Peyer's patch (tissue), 4 donors: ENCODE data around the gene U2AF1L4. TPM values are rescaled to one million over a fixed set of nuclear protein-coding genes. Genes with fewer than 3 reads are reported as not detected.

Experiments
- DNase-seq, 3 donors: peaks; one replicate each; pipeline ENCODE4 v3.0.0-alpha.2; 2017 to 2019
- H3K27ac ChIP-seq, 4 donors: fragments of 200-600 bp; sonication (generic); one replicate each; pipeline ENCODE4 v1.5.1; 2016 to 2019
- H3K27me3 ChIP-seq, 2 donors: fragments of 200-600 bp; sonication (generic); one replicate each; pipeline ENCODE4 v1.5.1; 2019
- H3K36me3 ChIP-seq, 3 donors: fragments of 200-600 bp; sonication (generic); one replicate each; pipeline ENCODE4 v1.5.1; 2016 to 2019
- H3K4me1 ChIP-seq, 4 donors: fragments of 200-600 bp; sonication (generic); one replicate each; pipeline ENCODE4 v1.5.1; 2016 to 2019
- H3K4me3 ChIP-seq, 4 donors: fragments of 200-600 bp; sonication (generic); 1 replicate in 3 of 4; 2 replicates in 1 of 4; pipeline ENCODE4 v1.5.1; 2016 to 2019; ENCODE audit warnings: mild to moderate bottlenecking in 1 of 4
- H3K9me3 ChIP-seq, 4 donors: fragments of 200-600 bp; sonication (generic); one replicate each; pipeline ENCODE4 v1.5.1; 2016 to 2019; ENCODE audit warnings: mild to moderate bottlenecking in 1 of 4
- POLR2A ChIP-seq, 2 donors: fragments of 450-650 bp; IDR thresholded peaks; one replicate each; pipeline ENCODE4 v1.5.1; 2017; ENCODE audit warnings: antibody characterized with exemption in 2 of 2, mild to moderate bottlenecking in 2 of 2, moderate library complexity in 2 of 2
- total RNA-seq, 4 donors: library from RNA; depleted of rRNA; stranded (reverse); fragments of >200 nt; gene quantifications; one replicate each; pipeline ENCODE4 v1.1.0, GENCODE V29; 2016
- TF ChIP-seq, protein P1 (sequence below), 6 experiments: fragments of 450-650 bp in 4 of 6; fragments of 200-600 bp in 2 of 6; sonication (generic) in 1 of 6; IDR thresholded peaks; one replicate each; pipeline ENCODE4 v1.5.1; 2017 to 2019; ENCODE audit warnings: antibody characterized with exemption in 6 of 6, mild to moderate bottlenecking in 3 of 6, moderate library complexity in 1 of 6

Gene U2AF1L4
- total RNA-seq, 4 donors from 2014 or later: 14.5 to 70.5 (median 34.6) TPM

DNA sequence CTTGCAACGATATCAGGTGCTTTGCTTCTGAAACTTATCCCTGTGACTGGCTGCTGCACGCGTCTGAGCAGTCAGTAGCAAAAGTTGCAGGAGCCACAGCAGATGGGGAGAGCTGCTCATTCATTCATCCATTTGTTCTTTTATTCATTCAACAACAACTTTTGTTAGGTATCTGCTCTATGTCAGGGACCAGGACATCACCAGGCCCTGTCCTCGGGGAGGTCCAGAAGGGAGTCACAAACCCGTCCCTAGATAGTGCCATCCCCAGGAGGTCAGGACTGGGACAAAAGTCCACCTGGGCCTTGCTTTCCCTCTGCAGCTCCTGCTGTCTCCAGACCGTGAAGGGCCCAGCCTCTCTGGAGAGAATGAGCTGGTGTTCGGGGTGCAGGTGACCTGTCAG lies 32.7 kb upstream of the U2AF1L4 start:
- no peak overlapping the region for H3K4me3 ChIP-seq
- H3K9me3 ChIP-seq: no peaks in the 10 kb centered on the region
- H3K27ac ChIP-seq: no peak overlapping the region
- DNase-seq: no peak
- no peak for TF ChIP-seq POLR2A (IDR thresholded peaks at IDR 0.05)
- TF ChIP-seq, protein P1, sequence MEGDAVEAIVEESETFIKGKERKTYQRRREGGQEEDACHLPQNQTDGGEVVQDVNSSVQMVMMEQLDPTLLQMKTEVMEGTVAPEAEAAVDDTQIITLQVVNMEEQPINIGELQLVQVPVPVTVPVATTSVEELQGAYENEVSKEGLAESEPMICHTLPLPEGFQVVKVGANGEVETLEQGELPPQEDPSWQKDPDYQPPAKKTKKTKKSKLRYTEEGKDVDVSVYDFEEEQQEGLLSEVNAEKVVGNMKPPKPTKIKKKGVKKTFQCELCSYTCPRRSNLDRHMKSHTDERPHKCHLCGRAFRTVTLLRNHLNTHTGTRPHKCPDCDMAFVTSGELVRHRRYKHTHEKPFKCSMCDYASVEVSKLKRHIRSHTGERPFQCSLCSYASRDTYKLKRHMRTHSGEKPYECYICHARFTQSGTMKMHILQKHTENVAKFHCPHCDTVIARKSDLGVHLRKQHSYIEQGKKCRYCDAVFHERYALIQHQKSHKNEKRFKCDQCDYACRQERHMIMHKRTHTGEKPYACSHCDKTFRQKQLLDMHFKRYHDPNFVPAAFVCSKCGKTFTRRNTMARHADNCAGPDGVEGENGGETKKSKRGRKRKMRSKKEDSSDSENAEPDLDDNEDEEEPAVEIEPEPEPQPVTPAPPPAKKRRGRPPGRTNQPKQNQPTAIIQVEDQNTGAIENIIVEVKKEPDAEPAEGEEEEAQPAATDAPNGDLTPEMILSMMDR (IDR thresholded peaks at IDR 0.05): no peak
- no peaks in the 10 kb centered on the region for H3K27me3 ChIP-seq
- H3K36me3 ChIP-seq: peaks cover 0 to 11% (median 0%) of the 10 kb centered on the region in 3 donors
- peaks cover 0 to 15% (median 5%) of the 10 kb centered on the region in 4 donors for H3K4me1 ChIP-seq

DNA sequence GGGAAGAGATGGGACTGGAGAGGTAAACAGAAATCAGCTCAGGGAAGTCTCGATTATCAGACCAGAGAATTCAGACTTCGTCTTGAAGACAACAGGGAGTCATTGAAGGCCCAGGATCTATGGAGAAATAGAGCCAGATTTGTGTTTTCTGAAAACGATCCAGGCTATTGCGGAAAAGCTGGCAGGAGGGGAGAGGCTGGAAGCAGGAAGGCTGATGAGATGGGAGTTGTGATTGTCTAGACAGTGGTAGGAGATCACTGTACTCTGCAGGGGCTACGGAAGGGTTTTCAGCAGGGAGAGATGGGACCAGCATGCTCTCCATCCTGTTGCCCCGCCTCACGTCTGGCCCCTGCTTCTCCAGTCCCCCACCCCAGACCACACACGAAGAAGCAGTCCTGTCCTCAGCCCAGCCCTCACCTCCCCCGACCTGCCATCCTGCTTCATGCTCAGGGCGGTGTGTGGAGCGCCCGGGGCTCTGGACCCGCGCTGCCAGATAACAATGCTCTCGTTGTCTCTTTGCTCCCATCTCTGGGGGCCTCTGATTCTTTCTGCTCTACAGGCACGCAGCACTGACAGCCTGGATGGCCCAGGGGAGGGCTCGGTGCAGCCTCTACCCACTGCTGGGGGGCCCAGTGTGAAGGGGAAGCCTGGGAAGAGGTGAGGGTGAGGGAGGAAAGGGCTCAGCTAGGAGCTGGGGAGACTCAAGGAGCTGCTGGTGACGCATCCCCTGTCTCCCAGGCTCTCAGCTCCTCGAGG lies 32.0 kb upstream of the U2AF1L4 start:
- Histone ChIP-seq H3K27ac (no peak overlapping the region), H3K27me3 (no peaks in the 10 kb centered on the region), H3K4me1 (peaks cover 0 to 15% (median 5%) of the 10 kb centered on the region in 4 donors), H3K4me3 (no peak overlapping the region), H3K9me3 (no peaks in the 10 kb centered on the region), H3K36me3 (peaks cover 0 to 7% (median 0%) of the 10 kb centered on the region in 3 donors)
- no peak for DNase-seq
- TF ChIP-seq POLR2A (IDR thresholded peaks at IDR 0.05): no peak
- TF ChIP-seq, protein P1 (IDR thresholded peaks at IDR 0.05): no peak

DNA sequence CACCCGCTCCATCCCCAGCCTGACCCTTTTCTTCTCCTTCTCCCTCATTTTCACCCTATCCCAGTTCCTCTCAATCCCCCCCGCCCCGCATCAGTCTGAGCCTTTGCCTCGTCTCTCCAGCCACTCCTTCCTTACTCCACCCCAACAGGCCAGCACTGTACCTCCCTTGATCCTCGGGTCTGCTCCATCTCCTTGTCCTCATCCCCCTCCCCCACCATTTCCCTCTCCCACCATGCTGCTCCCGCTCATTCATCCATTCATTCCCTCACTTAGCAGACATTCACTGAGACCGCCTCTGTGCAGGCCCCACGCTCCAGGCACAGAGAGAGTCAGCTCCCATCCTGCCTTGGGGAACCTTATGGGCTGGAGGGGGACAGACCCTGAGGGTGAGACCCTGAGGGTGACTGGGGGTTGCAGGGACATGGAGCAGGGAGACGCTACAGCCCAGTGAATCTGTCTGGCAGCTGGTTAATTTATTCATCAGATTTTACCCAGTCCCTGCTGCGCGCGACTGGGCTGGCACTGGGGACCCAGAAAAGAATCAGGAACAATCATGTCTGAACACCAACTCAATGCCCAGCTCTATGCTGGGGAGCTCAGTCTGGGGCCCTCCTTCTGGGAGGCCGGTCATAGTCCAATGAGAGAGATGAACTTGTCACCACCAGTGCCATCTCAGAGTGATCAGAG lies 31.0 kb upstream of the U2AF1L4 start:
- Histone ChIP-seq H3K9me3 (no peaks in the 10 kb centered on the region), H3K27ac (peak overlapping the region in 2 of 4 donors; percentile 14 to 66)

DNA sequence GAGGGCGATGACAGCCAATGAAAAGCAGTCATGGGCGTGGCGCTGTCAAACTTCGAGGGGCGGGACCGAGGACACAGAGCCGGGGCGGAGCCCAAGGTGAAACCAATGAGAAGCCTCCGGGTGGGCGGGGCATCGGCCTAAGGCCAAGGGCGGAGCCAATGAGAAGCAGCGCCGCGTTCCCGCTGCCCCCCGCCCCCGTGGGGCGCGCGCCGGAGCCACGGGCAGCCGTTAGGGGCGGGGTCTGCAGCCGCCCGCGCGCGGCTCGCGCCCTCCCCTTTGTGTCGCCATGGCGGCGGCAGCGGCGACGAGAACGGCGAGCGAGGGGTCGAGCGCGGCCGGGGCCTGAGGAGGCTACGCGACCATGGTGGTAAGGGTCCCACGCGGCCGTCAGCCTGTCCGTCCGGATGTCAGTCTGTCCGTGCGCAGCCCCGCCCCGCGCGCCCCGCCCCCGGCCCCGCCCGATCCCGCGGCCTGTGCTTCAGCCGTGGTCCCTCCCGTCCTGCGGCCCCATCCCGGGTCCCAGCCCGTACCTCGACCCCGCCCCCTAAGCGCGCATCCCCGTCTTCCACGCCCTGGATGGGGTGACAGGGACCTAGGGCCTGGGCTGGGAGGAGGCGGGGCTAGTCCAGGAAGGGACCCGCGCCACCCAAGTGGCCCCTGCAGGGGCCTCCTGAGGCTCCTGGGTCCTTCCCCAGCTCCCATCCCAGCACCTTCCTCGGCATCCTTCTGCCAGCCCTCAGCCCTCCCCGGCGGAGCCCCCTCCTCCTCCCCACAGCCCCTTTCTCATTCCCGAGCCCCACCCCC lies 30.3 kb upstream of the U2AF1L4 start, which contains the start of gene ARHGAP33:
Gene ARHGAP33, plus strand, starts transcription at position 267 of the 804 bp plus-strand sequence. Its CDS starts 95 bp downstream, at position 362.
- TF ChIP-seq, protein P1 (IDR thresholded peaks at IDR 0.05): no peak
- TF ChIP-seq POLR2A (IDR thresholded peaks at IDR 0.05): no peak
- no peaks in the 10 kb centered on the region for H3K27me3 ChIP-seq
- H3K36me3 ChIP-seq: peaks cover 0 to 3% (median 0%) of the 10 kb centered on the region in 3 donors
- no peaks in the 10 kb centered on the region for H3K9me3 ChIP-seq
- H3K4me1 ChIP-seq: peaks cover 0 to 15% (median 5%) of the 10 kb centered on the region in 4 donors
- peak within 1 kb of the TSS; percentile 85 to 99 (median 94) for H3K4me3 ChIP-seq
- DNase-seq: peak; percentile 98 to 100 (median 100)
- H3K27ac ChIP-seq: peak within 1 kb of the TSS in 3 of 4 donors; percentile 14 to 66 (median 47)

More for the DNA sequence above, 31.0 kb upstream of the U2AF1L4 start:
- peak in 1 of 3 donors; percentile 40 for DNase-seq
- peaks cover 0 to 7% (median 0%) of the 10 kb centered on the region in 3 donors for H3K36me3 ChIP-seq
- H3K4me1 ChIP-seq: peaks cover 0 to 15% (median 5%) of the 10 kb centered on the region in 4 donors
- H3K27me3 ChIP-seq: no peaks in the 10 kb centered on the region
- TF ChIP-seq, protein P1 (IDR thresholded peaks at IDR 0.05): no peak
- TF ChIP-seq POLR2A (IDR thresholded peaks at IDR 0.05): no peak
- H3K4me3 ChIP-seq: peak overlapping the region; percentile 85 to 99 (median 94)

DNA sequence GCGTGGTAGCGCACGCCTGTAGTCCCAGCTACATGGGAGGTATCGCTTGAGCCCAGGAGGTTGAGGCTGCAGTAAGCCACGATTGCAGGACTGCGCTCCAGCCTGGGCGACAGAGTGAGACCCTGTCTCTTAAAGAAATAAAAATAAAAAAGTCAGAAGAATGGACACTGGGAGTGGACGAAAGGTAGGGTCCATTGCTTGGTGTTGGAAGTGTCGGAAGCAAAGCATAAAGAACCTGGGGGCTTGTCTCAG lies 29.8 kb upstream of the U2AF1L4 start:
- H3K9me3 ChIP-seq: no peaks in the 10 kb centered on the region
- TF ChIP-seq, protein P1 (IDR thresholded peaks at IDR 0.05): no peak
- TF ChIP-seq POLR2A (IDR thresholded peaks at IDR 0.05): no peak
- no peak for DNase-seq
- no peaks in the 10 kb centered on the region for H3K27me3 ChIP-seq
- peaks cover 0 to 15% (median 5%) of the 10 kb centered on the region in 4 donors for H3K4me1 ChIP-seq
- H3K36me3 ChIP-seq: no peaks in the 10 kb centered on the region
- no peak overlapping the region for H3K27ac ChIP-seq
- H3K4me3 ChIP-seq: peak overlapping the region; percentile 85 to 99 (median 94)
